Fibroblast of lung (primary cell): ENCODE results near the gene PEX14.

ENCODE experiments used
- EZH2 ChIP-seq: IDR thresholded peaks from 2 replicates; pipeline ENCODE4 v1.5.1; 2012; ENCODE audit warnings: low read length, control low read depth, mild to moderate bottlenecking; ENCODE audit errors: missing control alignments
- TF ChIP-seq, protein P1 (sequence below), 2 donors: IDR thresholded peaks in 1 of 2; conservative IDR thresholded peaks in 1 of 2; 1 replicate in 1 of 2; 2 replicates in 1 of 2; pipeline ENCODE4 v1.5.1; 2011 to 2012; ENCODE audit warnings: low read length in 2 of 2, control low read depth in 1 of 2, inconsistent platforms in 1 of 2, low read depth in 1 of 2, mild to moderate bottlenecking in 1 of 2

DNA sequence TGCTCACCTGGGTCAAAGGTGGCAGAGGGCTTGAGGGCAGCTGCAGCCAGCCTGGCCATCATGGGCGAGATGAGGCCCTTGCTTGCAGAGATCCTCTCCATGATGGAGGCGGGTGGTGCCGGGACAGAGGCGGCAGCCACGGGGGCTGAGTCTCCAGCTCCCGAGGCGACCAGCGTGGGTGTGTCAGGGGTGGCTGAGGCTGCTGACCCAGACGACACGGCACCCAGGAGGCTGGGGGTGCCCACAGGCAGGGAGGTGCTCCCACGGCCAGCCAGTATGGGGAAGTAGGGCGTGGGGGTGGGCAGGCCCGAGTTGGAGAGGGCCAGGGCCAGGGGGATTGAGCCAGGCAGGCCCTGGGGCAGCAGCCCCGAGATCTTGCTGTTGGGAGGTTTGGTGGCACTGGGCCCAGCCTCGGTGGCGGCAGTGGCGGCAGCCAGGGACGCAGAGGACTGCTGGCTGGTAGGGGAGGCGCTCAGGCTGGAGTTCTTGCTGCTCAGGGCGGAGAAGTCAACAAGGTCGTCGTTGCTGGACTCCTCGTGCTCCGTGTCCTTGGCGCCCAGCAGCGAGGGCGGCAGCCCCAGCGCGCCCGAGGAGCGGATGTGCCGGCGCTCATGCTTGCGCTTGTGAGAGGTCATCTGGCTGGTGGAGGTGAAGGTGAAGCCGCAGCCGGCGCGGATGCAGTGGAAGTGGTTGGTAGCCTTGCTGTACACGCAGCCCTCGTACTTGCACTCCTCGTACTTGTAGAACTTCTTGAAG, 178.8 kb downstream of the PEX14 start:
- TF ChIP-seq, protein P1, sequence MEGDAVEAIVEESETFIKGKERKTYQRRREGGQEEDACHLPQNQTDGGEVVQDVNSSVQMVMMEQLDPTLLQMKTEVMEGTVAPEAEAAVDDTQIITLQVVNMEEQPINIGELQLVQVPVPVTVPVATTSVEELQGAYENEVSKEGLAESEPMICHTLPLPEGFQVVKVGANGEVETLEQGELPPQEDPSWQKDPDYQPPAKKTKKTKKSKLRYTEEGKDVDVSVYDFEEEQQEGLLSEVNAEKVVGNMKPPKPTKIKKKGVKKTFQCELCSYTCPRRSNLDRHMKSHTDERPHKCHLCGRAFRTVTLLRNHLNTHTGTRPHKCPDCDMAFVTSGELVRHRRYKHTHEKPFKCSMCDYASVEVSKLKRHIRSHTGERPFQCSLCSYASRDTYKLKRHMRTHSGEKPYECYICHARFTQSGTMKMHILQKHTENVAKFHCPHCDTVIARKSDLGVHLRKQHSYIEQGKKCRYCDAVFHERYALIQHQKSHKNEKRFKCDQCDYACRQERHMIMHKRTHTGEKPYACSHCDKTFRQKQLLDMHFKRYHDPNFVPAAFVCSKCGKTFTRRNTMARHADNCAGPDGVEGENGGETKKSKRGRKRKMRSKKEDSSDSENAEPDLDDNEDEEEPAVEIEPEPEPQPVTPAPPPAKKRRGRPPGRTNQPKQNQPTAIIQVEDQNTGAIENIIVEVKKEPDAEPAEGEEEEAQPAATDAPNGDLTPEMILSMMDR (conservative IDR thresholded peaks at IDR 0.05 in 1 of 2, IDR thresholded peaks at IDR 0.05 in 1 of 2; ENCODE audit: low read depth in 1 of 2, low read length in 2 of 2): no peak
- no peak for TF ChIP-seq EZH2
